DND-41 (cell line): Measurements from ENCODE around the gene RABGAP1.

ENCODE experiments used
- ATAC-seq: fragments of 200-7000 bp; cut with Tn5 transposase; 3 replicates; pipeline ENCODE4 v1.9.1; 2021; ENCODE audit warnings: low read depth; ENCODE audit not compliant: insufficient read depth
- DNase-seq: peaks from one replicate; pipeline ENCODE4 v3.0.0-alpha.2; 2020
- H2AFZ ChIP-seq: 2 replicates; pipeline ENCODE4 v1.6.0; 2012; ENCODE audit warnings: low read depth, low read length
- H3K27ac ChIP-seq: 2 replicates; pipeline ENCODE4 v1.5.1; 2012; ENCODE audit warnings: low read length, inconsistent platforms
- H3K27me3 ChIP-seq: fragments of 200-600 bp; sonication (generic); 2 replicates; pipeline ENCODE4 v1.6.0; 2012; ENCODE audit warnings: low read length, mild to moderate bottlenecking, inconsistent platforms; ENCODE audit not compliant: insufficient read depth, poor library complexity
- H3K36me3 ChIP-seq: 2 replicates; pipeline ENCODE4 v1.5.1; 2012; ENCODE audit warnings: low read length, inconsistent platforms; ENCODE audit not compliant: insufficient read depth
- H3K4me1 ChIP-seq: 2 replicates; pipeline ENCODE4 v1.5.1; 2012; ENCODE audit warnings: mild to moderate bottlenecking, low read length; ENCODE audit not compliant: insufficient read depth
- H3K4me2 ChIP-seq: 2 replicates; pipeline ENCODE4 v1.6.0; 2012; ENCODE audit warnings: mild to moderate bottlenecking, moderate library complexity, low read length, inconsistent platforms; ENCODE audit not compliant: insufficient read depth
- H3K4me3 ChIP-seq, 2 experiments: fragments of 200-600 bp in 1 of 2; shearing (Covaris generic) in 1 of 2; 2 replicates each; pipeline ENCODE4 v1.5.1; 2012 to 2016; ENCODE audit warnings: inconsistent platforms in 2 of 2, low read length in 2 of 2, mild to moderate bottlenecking in 2 of 2, low read depth in 1 of 2, moderate library complexity in 1 of 2
- H3K79me2 ChIP-seq: 2 replicates; pipeline ENCODE4 v1.6.0; 2012; ENCODE audit warnings: low read length, inconsistent platforms; ENCODE audit not compliant: insufficient read depth
- H3K9ac ChIP-seq: 2 replicates; pipeline ENCODE4 v1.6.0; 2012; ENCODE audit warnings: low read depth, mild to moderate bottlenecking, inconsistent platforms, low read length, moderate library complexity
- H3K9me3 ChIP-seq: 2 replicates; pipeline ENCODE4 v1.5.1; 2012; ENCODE audit warnings: low read length, moderate library complexity, mild to moderate bottlenecking, inconsistent platforms; ENCODE audit not compliant: insufficient read depth, severe bottlenecking
- H4K20me1 ChIP-seq: 2 replicates; pipeline ENCODE4 v1.6.0; 2012; ENCODE audit warnings: low read length; ENCODE audit not compliant: insufficient read depth
- EZH2 ChIP-seq: IDR thresholded peaks from 3 replicates; pipeline ENCODE4 v1.6.1; 2012; ENCODE audit warnings: borderline replicate concordance, low read depth, mild to moderate bottlenecking, moderate library complexity, low read length, inconsistent platforms; ENCODE audit not compliant: severe bottlenecking
- TF ChIP-seq, protein P1 (sequence below): IDR thresholded peaks from 2 replicates; pipeline ENCODE4 v1.5.1; 2012; ENCODE audit warnings: borderline replicate concordance, low read length, moderate library complexity, mild to moderate bottlenecking; ENCODE audit not compliant: poor library complexity, severe bottlenecking; ENCODE audit errors: extremely low read depth

The RABGAP1 gene

DNA sequence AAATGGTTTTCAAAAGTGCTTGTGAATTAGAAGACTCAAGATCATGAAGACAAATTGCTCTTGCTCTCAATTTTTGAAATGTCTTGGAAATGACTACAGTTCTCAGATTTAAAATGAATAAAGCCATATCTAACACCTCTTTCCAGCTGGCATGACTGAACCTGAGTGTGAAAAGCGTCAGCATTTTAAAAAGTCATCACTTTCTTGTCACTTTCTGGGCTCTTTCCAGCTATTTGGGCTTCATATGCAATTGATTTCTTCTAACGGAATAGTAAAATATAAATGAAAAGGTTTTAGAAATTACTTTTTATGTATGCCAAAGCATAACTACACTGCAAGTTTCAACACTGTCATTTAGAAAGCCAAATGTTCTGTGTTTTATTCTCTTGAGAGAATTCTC lies 95.0 kb downstream of the RABGAP1 start:
- DNase-seq (no peak), ATAC-seq (no peak)
- Histone ChIP-seq H2AFZ (no peak overlapping the region), H4K20me1 (no peaks in the 10 kb centered on the region), H3K4me3 (no peak overlapping the region), H3K9ac (no peak overlapping the region), H3K9me3 (no peaks in the 10 kb centered on the region), H3K36me3 (peaks cover 14% of the 10 kb centered on the region), H3K4me1 (no peaks in the 10 kb centered on the region), H3K27ac (no peak overlapping the region), H3K27me3 (no peaks in the 10 kb centered on the region), H3K4me2 (no peak overlapping the region), H3K79me2 (no peaks in the 10 kb centered on the region)
- no peak for TF ChIP-seq EZH2
- TF ChIP-seq, protein P1, sequence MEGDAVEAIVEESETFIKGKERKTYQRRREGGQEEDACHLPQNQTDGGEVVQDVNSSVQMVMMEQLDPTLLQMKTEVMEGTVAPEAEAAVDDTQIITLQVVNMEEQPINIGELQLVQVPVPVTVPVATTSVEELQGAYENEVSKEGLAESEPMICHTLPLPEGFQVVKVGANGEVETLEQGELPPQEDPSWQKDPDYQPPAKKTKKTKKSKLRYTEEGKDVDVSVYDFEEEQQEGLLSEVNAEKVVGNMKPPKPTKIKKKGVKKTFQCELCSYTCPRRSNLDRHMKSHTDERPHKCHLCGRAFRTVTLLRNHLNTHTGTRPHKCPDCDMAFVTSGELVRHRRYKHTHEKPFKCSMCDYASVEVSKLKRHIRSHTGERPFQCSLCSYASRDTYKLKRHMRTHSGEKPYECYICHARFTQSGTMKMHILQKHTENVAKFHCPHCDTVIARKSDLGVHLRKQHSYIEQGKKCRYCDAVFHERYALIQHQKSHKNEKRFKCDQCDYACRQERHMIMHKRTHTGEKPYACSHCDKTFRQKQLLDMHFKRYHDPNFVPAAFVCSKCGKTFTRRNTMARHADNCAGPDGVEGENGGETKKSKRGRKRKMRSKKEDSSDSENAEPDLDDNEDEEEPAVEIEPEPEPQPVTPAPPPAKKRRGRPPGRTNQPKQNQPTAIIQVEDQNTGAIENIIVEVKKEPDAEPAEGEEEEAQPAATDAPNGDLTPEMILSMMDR: no peak

GRCh38 chr9:123036893-123037545 lies 96.2 kb downstream of the RABGAP1 start:
- no peak overlapping the region for H3K4me2 ChIP-seq
- TF ChIP-seq EZH2: no peak
- TF ChIP-seq, protein P1: no peak
- no peak for DNase-seq

DNA sequence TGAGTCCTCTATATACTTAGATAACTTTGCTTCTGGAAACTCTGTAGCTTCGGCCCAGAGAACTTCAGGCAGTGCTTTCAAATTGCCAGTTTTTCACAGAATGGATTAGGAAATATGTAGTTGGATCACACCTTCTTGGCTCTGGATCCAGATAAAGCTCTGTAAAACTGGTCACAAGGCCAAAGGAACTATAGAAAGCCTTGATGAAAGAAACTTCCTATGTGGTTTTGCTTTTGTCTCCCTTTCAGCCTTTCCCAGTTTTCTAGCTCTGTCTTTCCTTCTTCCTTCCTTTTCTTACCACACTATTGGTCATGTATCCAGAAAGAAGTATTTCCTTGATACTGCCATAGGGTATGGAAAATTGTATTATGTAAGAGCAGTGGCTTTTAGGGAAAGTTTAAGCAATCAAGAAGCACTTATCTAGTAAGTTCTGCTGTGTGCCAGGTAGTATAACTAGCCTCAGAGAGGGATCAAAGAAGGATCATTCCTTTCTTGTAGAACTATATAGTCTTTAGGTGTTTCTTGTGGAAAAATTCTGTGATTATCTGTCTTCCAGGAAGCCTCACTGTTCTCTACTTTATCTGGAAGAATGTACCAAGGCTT lies 98.9 kb downstream of the RABGAP1 start:
- Histone ChIP-seq H3K27ac (no peak overlapping the region), H3K36me3 (0 out of 2 replicates have a peak, but pooled peaks cover 4% of the 10 kb centered on the region), H3K4me1 (no peaks in the 10 kb centered on the region), H3K4me2 (no peak overlapping the region), H2AFZ (no peak overlapping the region), H3K4me3 (no peak overlapping the region), H3K9me3 (no peaks in the 10 kb centered on the region), H3K79me2 (no peaks in the 10 kb centered on the region), H3K9ac (no peak overlapping the region), H3K27me3 (no peaks in the 10 kb centered on the region), H4K20me1 (no peaks in the 10 kb centered on the region)
- no peak for ATAC-seq
- no peak for DNase-seq
- no peak for TF ChIP-seq EZH2
- TF ChIP-seq, protein P1: no peak

More at GRCh38 chr9:123036893-123037545, 96.2 kb downstream of the RABGAP1 start:
- no peak overlapping the region for H3K9ac ChIP-seq
- H3K9me3 ChIP-seq: no peaks in the 10 kb centered on the region
- no peaks in the 10 kb centered on the region for H4K20me1 ChIP-seq
- H3K36me3 ChIP-seq: peaks cover 14% of the 10 kb centered on the region
- H3K27ac ChIP-seq: no peak overlapping the region
- no peak for ATAC-seq
- no peaks in the 10 kb centered on the region for H3K27me3 ChIP-seq
- no peaks in the 10 kb centered on the region for H3K79me2 ChIP-seq
- H2AFZ ChIP-seq: no peak overlapping the region
- H3K4me3 ChIP-seq: no peak overlapping the region
- no peaks in the 10 kb centered on the region for H3K4me1 ChIP-seq
